Rectal smooth muscle tissue (tissue), 1 donor: Measurements from ENCODE around the gene LONRF2.

Experiments
- H3K27ac ChIP-seq: one replicate; pipeline ENCODE4 v1.7.0; 2013; ENCODE audit warnings: low read depth, low read length, inconsistent platforms
- H3K27me3 ChIP-seq: one replicate; pipeline ENCODE4 v1.7.0; 2013; ENCODE audit warnings: low read length; ENCODE audit not compliant: control insufficient read depth, insufficient read depth
- H3K36me3 ChIP-seq: one replicate; pipeline ENCODE4 v1.7.0; 2013; ENCODE audit warnings: low read length; ENCODE audit not compliant: control insufficient read depth, insufficient read depth
- H3K4me1 ChIP-seq: one replicate; pipeline ENCODE4 v1.7.0; 2013; ENCODE audit warnings: low read length; ENCODE audit not compliant: control insufficient read depth, insufficient read depth
- H3K4me3 ChIP-seq: one replicate; pipeline ENCODE4 v1.7.0; 2013; ENCODE audit warnings: low read length
- H3K9ac ChIP-seq: one replicate; pipeline ENCODE4 v1.7.0; 2013; ENCODE audit warnings: low read length

Gene LONRF2

GRCh38 chr2:100244881-100245605 is 77.3 kb downstream of the LONRF2 start:
- Histone ChIP-seq H3K27ac (no peak overlapping the region), H3K9ac (no peak overlapping the region), H3K36me3 (no peaks in the 10 kb centered on the region), H3K4me1 (no peaks in the 10 kb centered on the region), H3K4me3 (no peak overlapping the region), H3K27me3 (no peaks in the 10 kb centered on the region)

- Histone ChIP-seq H3K4me1 (no peaks in the 10 kb centered on the region), H3K36me3 (no peaks in the 10 kb centered on the region), H3K27me3 (no peaks in the 10 kb centered on the region), H3K27ac (no peak overlapping the region), H3K9ac (no peak overlapping the region), H3K4me3 (no peak overlapping the region)
Measured at GRCh38 chr2:100243631-100244030, 78.7 kb downstream of the LONRF2 start.

- H3K27ac ChIP-seq = no peak overlapping the region
- H3K9ac ChIP-seq = no peak overlapping the region
- no peak overlapping the region for H3K4me3 ChIP-seq
- no peaks in the 10 kb centered on the region for H3K27me3 ChIP-seq
- no peaks in the 10 kb centered on the region for H3K4me1 ChIP-seq
- H3K36me3 ChIP-seq = no peaks in the 10 kb centered on the region
Measured at GRCh38 chr2:100242891-100243619, 79.2 kb downstream of the LONRF2 start.

GRCh38 chr2:100242476-100242875 is 79.8 kb downstream of the LONRF2 start:
- H3K4me1 ChIP-seq = no peaks in the 10 kb centered on the region
- no peaks in the 10 kb centered on the region for H3K27me3 ChIP-seq
- H3K36me3 ChIP-seq = no peaks in the 10 kb centered on the region
- H3K4me3 ChIP-seq = no peak overlapping the region
- H3K27ac ChIP-seq = no peak overlapping the region
- no peak overlapping the region for H3K9ac ChIP-seq

- H3K27me3 ChIP-seq = no peaks in the 10 kb centered on the region
- no peaks in the 10 kb centered on the region for H3K36me3 ChIP-seq
- no peaks in the 10 kb centered on the region for H3K4me1 ChIP-seq
- H3K4me3 ChIP-seq = no peak overlapping the region
- no peak overlapping the region for H3K9ac ChIP-seq
- H3K27ac ChIP-seq = no peak overlapping the region
Measured at GRCh38 chr2:100241236-100241635, 81.1 kb downstream of the LONRF2 start.

GRCh38 chr2:100240386-100240785 is 81.9 kb downstream of the LONRF2 start:
- Histone ChIP-seq H3K27me3 (no peaks in the 10 kb centered on the region), H3K4me1 (no peaks in the 10 kb centered on the region), H3K36me3 (no peaks in the 10 kb centered on the region), H3K9ac (no peak overlapping the region), H3K27ac (no peak overlapping the region), H3K4me3 (no peak overlapping the region)

- Histone ChIP-seq H3K27ac (no peak overlapping the region), H3K27me3 (no peaks in the 10 kb centered on the region), H3K4me3 (no peak overlapping the region), H3K36me3 (no peaks in the 10 kb centered on the region), H3K4me1 (no peaks in the 10 kb centered on the region), H3K9ac (no peak overlapping the region)
Measured at GRCh38 chr2:100239486-100240210, 82.7 kb downstream of the LONRF2 start.

- Histone ChIP-seq H3K9ac (no peak overlapping the region), H3K27ac (no peak overlapping the region), H3K36me3 (no peaks in the 10 kb centered on the region), H3K4me1 (no peaks in the 10 kb centered on the region), H3K27me3 (no peaks in the 10 kb centered on the region), H3K4me3 (no peak overlapping the region)
Measured at GRCh38 chr2:100238471-100238870, 83.8 kb downstream of the LONRF2 start.

- H3K36me3 ChIP-seq = no peaks in the 10 kb centered on the region
Measured at GRCh38 chr2:100237770-100238169, 84.5 kb downstream of the LONRF2 start.

GRCh38 chr2:100237163-100237562 is 85.1 kb downstream of the LONRF2 start:
- H3K27me3 ChIP-seq = no peaks in the 10 kb centered on the region
- no peak overlapping the region for H3K27ac ChIP-seq
- H3K4me1 ChIP-seq = no peaks in the 10 kb centered on the region
- no peaks in the 10 kb centered on the region for H3K36me3 ChIP-seq
- no peak overlapping the region for H3K9ac ChIP-seq
- H3K4me3 ChIP-seq = no peak overlapping the region

More at GRCh38 chr2:100237770-100238169, 84.5 kb downstream of the LONRF2 start:
- H3K27me3 ChIP-seq = no peaks in the 10 kb centered on the region
- H3K4me1 ChIP-seq = no peaks in the 10 kb centered on the region
- no peak overlapping the region for H3K4me3 ChIP-seq
- H3K27ac ChIP-seq = no peak overlapping the region
- H3K9ac ChIP-seq = no peak overlapping the region

GRCh38 chr2:100236166-100236565 is 86.1 kb downstream of the LONRF2 start:
- Histone ChIP-seq H3K27me3 (no peaks in the 10 kb centered on the region), H3K4me3 (no peak overlapping the region), H3K27ac (no peak overlapping the region), H3K9ac (no peak overlapping the region), H3K4me1 (no peaks in the 10 kb centered on the region), H3K36me3 (no peaks in the 10 kb centered on the region)

GRCh38 chr2:100235581-100235980 is 86.7 kb downstream of the LONRF2 start:
- no peak overlapping the region for H3K9ac ChIP-seq
- no peaks in the 10 kb centered on the region for H3K36me3 ChIP-seq
- H3K27ac ChIP-seq = no peak overlapping the region
- H3K4me1 ChIP-seq = no peaks in the 10 kb centered on the region
- no peak overlapping the region for H3K4me3 ChIP-seq
- H3K27me3 ChIP-seq = no peaks in the 10 kb centered on the region
